ENCODE data around the gene POP5.
A peak's percentile ranks its signal among the peaks of the same experiment; 100 is the strongest.

The POP5 gene

GRCh38 chr12:120573560-120573959 is 7.6 kb downstream of the POP5 start:
- no peaks in the 10 kb centered on the region for H3K27me3 ChIP-seq (ENCODE audit: control insufficient read depth in 5 of 5, insufficient read depth in 4 of 5, low read length in 5 of 5)
- H3K36me3 ChIP-seq (ENCODE audit: control insufficient read depth in 5 of 5, insufficient read depth in 5 of 5, low read length in 5 of 5) = peaks cover 29 to 97% (median 85%) of the 10 kb centered on the region in 5 donors
- H3K4me3 ChIP-seq (ENCODE audit: low read depth in 1 of 5, low read length in 5 of 5) = no peak overlapping the region
- peak overlapping the region in 1 of 5 donors; percentile 22 for H3K9ac ChIP-seq (ENCODE audit: low read length in 5 of 5)
- H3K9me3 ChIP-seq (ENCODE audit: control insufficient read depth in 5 of 5, low read length in 5 of 5) = no peaks in the 10 kb centered on the region
- H3K27ac ChIP-seq (ENCODE audit: low read depth, low read length) = peak overlapping the region; percentile 68
- peaks cover 0 to 17% (median 13%) of the 10 kb centered on the region in 5 donors for H3K4me1 ChIP-seq (ENCODE audit: control insufficient read depth in 5 of 5, insufficient read depth in 5 of 5, low read length in 5 of 5)

GRCh38 chr12:120571299-120571698 is 9.9 kb downstream of the POP5 start:
- Histone ChIP-seq H3K27ac (ENCODE audit: low read depth, low read length) (no peak overlapping the region), H3K9ac (ENCODE audit: low read length in 5 of 5) (no peak overlapping the region), H3K36me3 (ENCODE audit: control insufficient read depth in 5 of 5, insufficient read depth in 5 of 5, low read length in 5 of 5) (peaks cover 25 to 97% (median 80%) of the 10 kb centered on the region in 5 donors), H3K4me1 (ENCODE audit: control insufficient read depth in 5 of 5, insufficient read depth in 5 of 5, low read length in 5 of 5) (peaks cover 0 to 17% (median 13%) of the 10 kb centered on the region in 5 donors), H3K9me3 (ENCODE audit: control insufficient read depth in 5 of 5, low read length in 5 of 5) (no peaks in the 10 kb centered on the region), H3K27me3 (ENCODE audit: control insufficient read depth in 5 of 5, insufficient read depth in 4 of 5, low read length in 5 of 5) (no peaks in the 10 kb centered on the region), H3K4me3 (ENCODE audit: low read depth in 1 of 5, low read length in 5 of 5) (no peak overlapping the region)

GRCh38 chr12:120563495-120563894 is 17.7 kb downstream of the POP5 start:
- Histone ChIP-seq H3K9ac (ENCODE audit: low read length in 5 of 5) (no peak overlapping the region), H3K4me1 (ENCODE audit: control insufficient read depth in 5 of 5, insufficient read depth in 5 of 5, low read length in 5 of 5) (no peaks in the 10 kb centered on the region), H3K27me3 (ENCODE audit: control insufficient read depth in 5 of 5, insufficient read depth in 4 of 5, low read length in 5 of 5) (no peaks in the 10 kb centered on the region), H3K27ac (ENCODE audit: low read depth, low read length) (no peak overlapping the region), H3K36me3 (ENCODE audit: control insufficient read depth in 5 of 5, insufficient read depth in 5 of 5, low read length in 5 of 5) (peaks cover 42 to 92% (median 79%) of the 10 kb centered on the region in 5 donors), H3K9me3 (ENCODE audit: control insufficient read depth in 5 of 5, low read length in 5 of 5) (no peaks in the 10 kb centered on the region), H3K4me3 (ENCODE audit: low read depth in 1 of 5, low read length in 5 of 5) (no peak overlapping the region)

- Histone ChIP-seq H3K9me3 (ENCODE audit: control insufficient read depth in 5 of 5, low read length in 5 of 5) (no peaks in the 10 kb centered on the region), H3K4me1 (ENCODE audit: control insufficient read depth in 5 of 5, insufficient read depth in 5 of 5, low read length in 5 of 5) (peaks cover 0 to 1% (median 0%) of the 10 kb centered on the region in 5 donors), H3K27ac (ENCODE audit: low read depth, low read length) (no peak overlapping the region), H3K4me3 (ENCODE audit: low read depth in 1 of 5, low read length in 5 of 5) (no peak overlapping the region), H3K27me3 (ENCODE audit: control insufficient read depth in 5 of 5, insufficient read depth in 4 of 5, low read length in 5 of 5) (no peaks in the 10 kb centered on the region), H3K36me3 (ENCODE audit: control insufficient read depth in 5 of 5, insufficient read depth in 5 of 5, low read length in 5 of 5) (peaks cover 43 to 87% (median 76%) of the 10 kb centered on the region in 5 donors), H3K9ac (ENCODE audit: low read length in 5 of 5) (no peak overlapping the region)
Observed at GRCh38 chr12:120562906-120563305, 18.3 kb downstream of the POP5 start.

- no peaks in the 10 kb centered on the region for H3K9me3 ChIP-seq (ENCODE audit: control insufficient read depth in 5 of 5, low read length in 5 of 5)
- peaks cover 27 to 67% (median 54%) of the 10 kb centered on the region in 5 donors for H3K36me3 ChIP-seq (ENCODE audit: control insufficient read depth in 5 of 5, insufficient read depth in 5 of 5, low read length in 5 of 5)
- H3K4me1 ChIP-seq (ENCODE audit: control insufficient read depth in 5 of 5, insufficient read depth in 5 of 5, low read length in 5 of 5) = peaks cover 0 to 14% (median 9%) of the 10 kb centered on the region in 5 donors
- H3K27me3 ChIP-seq (ENCODE audit: control insufficient read depth in 5 of 5, insufficient read depth in 4 of 5, low read length in 5 of 5) = no peaks in the 10 kb centered on the region
- H3K4me3 ChIP-seq (ENCODE audit: low read depth in 1 of 5, low read length in 5 of 5) = no peak overlapping the region
- no peak overlapping the region for H3K27ac ChIP-seq (ENCODE audit: low read depth, low read length)
- no peak overlapping the region for H3K9ac ChIP-seq (ENCODE audit: low read length in 5 of 5)
Observed at GRCh38 chr12:120557589-120557988, 23.6 kb downstream of the POP5 start.

GRCh38 chr12:120554678-120555077 is 26.5 kb downstream of the POP5 start:
- no peak overlapping the region for H3K4me3 ChIP-seq (ENCODE audit: low read depth in 1 of 5, low read length in 5 of 5)
- peak overlapping the region; percentile 28 for H3K27ac ChIP-seq (ENCODE audit: low read depth, low read length)
- no peaks in the 10 kb centered on the region for H3K9me3 ChIP-seq (ENCODE audit: control insufficient read depth in 5 of 5, low read length in 5 of 5)
- peak overlapping the region in 1 of 5 donors; percentile 9 for H3K9ac ChIP-seq (ENCODE audit: low read length in 5 of 5)
- H3K4me1 ChIP-seq (ENCODE audit: control insufficient read depth in 5 of 5, insufficient read depth in 5 of 5, low read length in 5 of 5) = peaks cover 0 to 33% (median 24%) of the 10 kb centered on the region in 5 donors
- H3K27me3 ChIP-seq (ENCODE audit: control insufficient read depth in 5 of 5, insufficient read depth in 4 of 5, low read length in 5 of 5) = no peaks in the 10 kb centered on the region
- peaks cover 12 to 45% (median 38%) of the 10 kb centered on the region in 5 donors for H3K36me3 ChIP-seq (ENCODE audit: control insufficient read depth in 5 of 5, insufficient read depth in 5 of 5, low read length in 5 of 5)

- H3K27ac ChIP-seq (ENCODE audit: low read depth, low read length) = no peak overlapping the region
- H3K36me3 ChIP-seq (ENCODE audit: control insufficient read depth in 5 of 5, insufficient read depth in 5 of 5, low read length in 5 of 5) = peaks cover 17 to 36% (median 30%) of the 10 kb centered on the region in 5 donors
- no peak overlapping the region for H3K9ac ChIP-seq (ENCODE audit: low read length in 5 of 5)
- H3K9me3 ChIP-seq (ENCODE audit: control insufficient read depth in 5 of 5, low read length in 5 of 5) = no peaks in the 10 kb centered on the region
- no peak overlapping the region for H3K4me3 ChIP-seq (ENCODE audit: low read depth in 1 of 5, low read length in 5 of 5)
- H3K4me1 ChIP-seq (ENCODE audit: control insufficient read depth in 5 of 5, insufficient read depth in 5 of 5, low read length in 5 of 5) = peaks cover 0 to 26% (median 17%) of the 10 kb centered on the region in 5 donors
- H3K27me3 ChIP-seq (ENCODE audit: control insufficient read depth in 5 of 5, insufficient read depth in 4 of 5, low read length in 5 of 5) = no peaks in the 10 kb centered on the region
Observed at GRCh38 chr12:120546050-120546386, 35.2 kb downstream of the POP5 start.

GRCh38 chr12:120544691-120545090 is 36.5 kb downstream of the POP5 start:
- peaks cover 17 to 36% (median 30%) of the 10 kb centered on the region in 5 donors for H3K36me3 ChIP-seq (ENCODE audit: control insufficient read depth in 5 of 5, insufficient read depth in 5 of 5, low read length in 5 of 5)
- H3K9ac ChIP-seq (ENCODE audit: low read length in 5 of 5) = peak overlapping the region in 1 of 5 donors; percentile 32
- no peak overlapping the region for H3K4me3 ChIP-seq (ENCODE audit: low read depth in 1 of 5, low read length in 5 of 5)
- no peaks in the 10 kb centered on the region for H3K9me3 ChIP-seq (ENCODE audit: control insufficient read depth in 5 of 5, low read length in 5 of 5)
- H3K27ac ChIP-seq (ENCODE audit: low read depth, low read length) = no peak overlapping the region
- peaks cover 0 to 27% (median 19%) of the 10 kb centered on the region in 5 donors for H3K4me1 ChIP-seq (ENCODE audit: control insufficient read depth in 5 of 5, insufficient read depth in 5 of 5, low read length in 5 of 5)
- no peaks in the 10 kb centered on the region for H3K27me3 ChIP-seq (ENCODE audit: control insufficient read depth in 5 of 5, insufficient read depth in 4 of 5, low read length in 5 of 5)

GRCh38 chr12:120542166-120542565 is 39.0 kb downstream of the POP5 start:
- Histone ChIP-seq H3K4me3 (ENCODE audit: low read depth in 1 of 5, low read length in 5 of 5) (no peak overlapping the region), H3K27ac (ENCODE audit: low read depth, low read length) (no peak overlapping the region), H3K4me1 (ENCODE audit: control insufficient read depth in 5 of 5, insufficient read depth in 5 of 5, low read length in 5 of 5) (peaks cover 7 to 49% (median 42%) of the 10 kb centered on the region in 5 donors), H3K36me3 (ENCODE audit: control insufficient read depth in 5 of 5, insufficient read depth in 5 of 5, low read length in 5 of 5) (peaks cover 7 to 15% (median 11%) of the 10 kb centered on the region in 5 donors), H3K9ac (ENCODE audit: low read length in 5 of 5) (no peak overlapping the region), H3K27me3 (ENCODE audit: control insufficient read depth in 5 of 5, insufficient read depth in 4 of 5, low read length in 5 of 5) (no peaks in the 10 kb centered on the region), H3K9me3 (ENCODE audit: control insufficient read depth in 5 of 5, low read length in 5 of 5) (no peaks in the 10 kb centered on the region)

- H3K9ac ChIP-seq (ENCODE audit: low read length in 5 of 5) = peak overlapping the region in 2 of 5 donors; percentile 43 to 62
- peaks cover 11 to 66% (median 59%) of the 10 kb centered on the region in 5 donors for H3K4me1 ChIP-seq (ENCODE audit: control insufficient read depth in 5 of 5, insufficient read depth in 5 of 5, low read length in 5 of 5)
- peak overlapping the region; percentile 97 for H3K27ac ChIP-seq (ENCODE audit: low read depth, low read length)
- H3K36me3 ChIP-seq (ENCODE audit: control insufficient read depth in 5 of 5, insufficient read depth in 5 of 5, low read length in 5 of 5) = peaks cover 0 to 4% (median 0%) of the 10 kb centered on the region in 5 donors
- H3K4me3 ChIP-seq (ENCODE audit: low read depth in 1 of 5, low read length in 5 of 5) = no peak overlapping the region
- H3K9me3 ChIP-seq (ENCODE audit: control insufficient read depth in 5 of 5, low read length in 5 of 5) = no peaks in the 10 kb centered on the region
- no peaks in the 10 kb centered on the region for H3K27me3 ChIP-seq (ENCODE audit: control insufficient read depth in 5 of 5, insufficient read depth in 4 of 5, low read length in 5 of 5)
Observed at GRCh38 chr12:120540445-120540844, 40.8 kb downstream of the POP5 start.

Measured in subcutaneous abdominal adipose tissue (tissue), 5 donors.